AG10803 (cell line): Measurements from ENCODE around the gene ENTPD1.

ENCODE experiments used
- DNase-seq: peaks from one replicate; pipeline ENCODE4 v3.0.0; 2010; ENCODE audit warnings: low read depth
- H3K4me3 ChIP-seq: 2 replicates; pipeline ENCODE4 v1.5.1; 2011; ENCODE audit warnings: mild to moderate bottlenecking, low read length, control low read depth
- TF ChIP-seq, protein P1 (sequence below): conservative IDR thresholded peaks from 2 replicates; pipeline ENCODE4 v1.5.1; 2011; ENCODE audit warnings: mild to moderate bottlenecking, low read length, control low read depth, inconsistent platforms

The ENTPD1 gene

GRCh38 chr10:95784279-95784913, 28.4 kb downstream of the ENTPD1 start:
- TF ChIP-seq, protein P1, sequence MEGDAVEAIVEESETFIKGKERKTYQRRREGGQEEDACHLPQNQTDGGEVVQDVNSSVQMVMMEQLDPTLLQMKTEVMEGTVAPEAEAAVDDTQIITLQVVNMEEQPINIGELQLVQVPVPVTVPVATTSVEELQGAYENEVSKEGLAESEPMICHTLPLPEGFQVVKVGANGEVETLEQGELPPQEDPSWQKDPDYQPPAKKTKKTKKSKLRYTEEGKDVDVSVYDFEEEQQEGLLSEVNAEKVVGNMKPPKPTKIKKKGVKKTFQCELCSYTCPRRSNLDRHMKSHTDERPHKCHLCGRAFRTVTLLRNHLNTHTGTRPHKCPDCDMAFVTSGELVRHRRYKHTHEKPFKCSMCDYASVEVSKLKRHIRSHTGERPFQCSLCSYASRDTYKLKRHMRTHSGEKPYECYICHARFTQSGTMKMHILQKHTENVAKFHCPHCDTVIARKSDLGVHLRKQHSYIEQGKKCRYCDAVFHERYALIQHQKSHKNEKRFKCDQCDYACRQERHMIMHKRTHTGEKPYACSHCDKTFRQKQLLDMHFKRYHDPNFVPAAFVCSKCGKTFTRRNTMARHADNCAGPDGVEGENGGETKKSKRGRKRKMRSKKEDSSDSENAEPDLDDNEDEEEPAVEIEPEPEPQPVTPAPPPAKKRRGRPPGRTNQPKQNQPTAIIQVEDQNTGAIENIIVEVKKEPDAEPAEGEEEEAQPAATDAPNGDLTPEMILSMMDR, result no peak
- no peak for DNase-seq
- H3K4me3 ChIP-seq, result no peak overlapping the region

- DNase-seq, result no peak
Observed at GRCh38 chr10:95785317-95785716, 29.4 kb downstream of the ENTPD1 start.

DNA sequence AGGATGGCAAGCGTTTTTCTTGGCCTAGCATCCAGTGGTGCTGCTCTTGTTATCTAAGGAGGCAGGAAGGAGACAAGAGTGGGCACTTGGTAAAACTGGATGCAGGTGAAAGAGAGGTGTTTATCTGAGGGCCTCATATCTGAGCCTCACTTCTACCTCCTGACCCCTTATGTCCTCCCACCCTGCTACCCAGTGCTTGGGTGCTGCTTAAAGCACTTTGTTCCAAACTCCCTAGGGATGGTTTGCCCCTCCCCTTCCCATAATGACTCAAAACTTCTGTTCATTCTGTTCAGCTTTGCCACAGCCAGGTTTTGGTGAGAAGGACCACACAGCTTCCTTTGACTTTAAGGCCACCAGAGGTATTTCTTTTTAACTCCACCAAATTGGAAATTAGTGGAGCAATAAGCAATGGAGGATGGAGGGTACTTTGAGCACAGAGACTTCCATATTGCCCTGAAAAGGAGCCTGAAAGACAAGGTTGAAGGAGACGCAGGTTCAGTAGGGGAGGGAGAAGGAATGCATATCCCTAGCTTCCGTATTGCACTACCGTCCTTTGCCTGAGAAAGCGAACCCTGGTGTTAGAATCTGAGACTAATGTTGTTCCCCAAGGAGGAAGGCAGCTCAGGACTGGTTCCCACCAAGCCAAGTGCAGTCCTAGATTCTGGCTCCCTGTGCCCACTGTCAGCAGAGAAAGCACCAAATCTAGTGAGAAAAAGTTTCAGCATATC, 30.1 kb downstream of the ENTPD1 start:
- no peak for DNase-seq
- no peak overlapping the region for H3K4me3 ChIP-seq
- TF ChIP-seq, protein P1, result no peak

More at GRCh38 chr10:95785317-95785716, 29.4 kb downstream of the ENTPD1 start:
- TF ChIP-seq, protein P1, result no peak
- H3K4me3 ChIP-seq, result no peak overlapping the region

GRCh38 chr10:95787447-95787846, 31.5 kb downstream of the ENTPD1 start:
- DNase-seq, result no peak

GRCh38 chr10:95788830-95789229, 32.9 kb downstream of the ENTPD1 start:
- no peak overlapping the region for H3K4me3 ChIP-seq
- TF ChIP-seq, protein P1, result no peak
- DNase-seq, result peak; percentile 50

More at GRCh38 chr10:95787447-95787846, 31.5 kb downstream of the ENTPD1 start:
- TF ChIP-seq, protein P1, result no peak
- no peak overlapping the region for H3K4me3 ChIP-seq

- TF ChIP-seq, protein P1, result no peak
- no peak overlapping the region for H3K4me3 ChIP-seq
- DNase-seq, result no peak
Observed at GRCh38 chr10:95789902-95790301, 33.9 kb downstream of the ENTPD1 start.

GRCh38 chr10:95790982-95791381, 35.0 kb downstream of the ENTPD1 start:
- H3K4me3 ChIP-seq, result no peak overlapping the region
- no peak for DNase-seq
- TF ChIP-seq, protein P1, result no peak
